Mesenchymal stem cell (in vitro differentiated cells and primary cell): ENCODE results near the gene UCHL1.

Experiments used
- DNase-seq: peaks from one replicate; pipeline ENCODE4 v3.0.0-alpha.2; 2013
- H2AFZ ChIP-seq: one replicate; pipeline ENCODE4 v1.6.1; 2013; ENCODE audit warnings: low read depth, mild to moderate bottlenecking, control low read depth, inconsistent platforms, low read length, moderate library complexity
- H2AK5ac ChIP-seq: 2 replicates; pipeline ENCODE4 v1.6.1; 2013; ENCODE audit warnings: low read length, moderate library complexity, mild to moderate bottlenecking, inconsistent platforms; ENCODE audit not compliant: severe bottlenecking
- H2BK120ac ChIP-seq: one replicate; pipeline ENCODE4 v1.6.1; 2013; ENCODE audit warnings: low read depth, mild to moderate bottlenecking, inconsistent platforms, low read length, moderate library complexity
- H2BK12ac ChIP-seq, 2 experiments: one replicate each; pipeline ENCODE4 v1.6.1; 2013; ENCODE audit warnings: inconsistent platforms in 2 of 2, low read length in 2 of 2, mild to moderate bottlenecking in 2 of 2, moderate library complexity in 2 of 2, control low read depth in 1 of 2
- H2BK15ac ChIP-seq: one replicate; pipeline ENCODE4 v1.6.1; 2013; ENCODE audit warnings: mild to moderate bottlenecking, low read depth, inconsistent platforms; ENCODE audit not compliant: poor library complexity, severe bottlenecking
- H2BK5ac ChIP-seq: 2 replicates; pipeline ENCODE4 v1.6.1; 2013; ENCODE audit warnings: low read depth, mild to moderate bottlenecking, low read length, control low read depth, inconsistent platforms; ENCODE audit not compliant: poor library complexity, severe bottlenecking
- H3K14ac ChIP-seq, 2 experiments: one replicate each; pipeline ENCODE4 v1.6.1; 2013; ENCODE audit warnings: inconsistent platforms in 2 of 2, low read length in 2 of 2, control low read depth in 1 of 2, mild to moderate bottlenecking in 1 of 2, moderate library complexity in 1 of 2
- H3K18ac ChIP-seq, 2 experiments: one replicate each; pipeline ENCODE4 v1.6.1; 2013; ENCODE audit warnings: inconsistent platforms in 2 of 2, low read length in 2 of 2, control low read depth in 1 of 2, low read depth in 1 of 2, mild to moderate bottlenecking in 1 of 2
- H3K23ac ChIP-seq, 2 experiments: one replicate each; pipeline ENCODE4 v1.6.1; 2013; ENCODE audit warnings: inconsistent platforms in 2 of 2, low read length in 2 of 2, mild to moderate bottlenecking in 2 of 2, moderate library complexity in 2 of 2, control low read depth in 1 of 2
- H3K27ac ChIP-seq: 2 replicates; pipeline ENCODE4 v1.5.1; 2013; ENCODE audit warnings: mild to moderate bottlenecking, moderate library complexity, low read length, control low read depth, inconsistent platforms; ENCODE audit not compliant: poor library complexity, severe bottlenecking
- H3K27me3 ChIP-seq, 2 experiments: 2 replicates each; pipeline versions ENCODE4 v1.6.1 to v1.7.0; 2013; ENCODE audit warnings: low read length in 2 of 2, mild to moderate bottlenecking in 2 of 2, moderate library complexity in 2 of 2, control low read depth in 1 of 2, inconsistent platforms in 1 of 2; ENCODE audit not compliant: control insufficient read depth in 1 of 2, insufficient read depth in 1 of 2
- H3K36me3 ChIP-seq, 2 experiments: 2 replicates each; pipeline versions ENCODE4 v1.6.1 to v1.7.0; 2013; ENCODE audit warnings: low read length in 2 of 2, control low read depth in 1 of 2, inconsistent platforms in 1 of 2, low read depth in 1 of 2, mild to moderate bottlenecking in 1 of 2; ENCODE audit not compliant: insufficient read depth in 2 of 2, control insufficient read depth in 1 of 2
- H3K4ac ChIP-seq, 2 experiments: one replicate each; pipeline ENCODE4 v1.6.1; 2013; ENCODE audit warnings: inconsistent platforms in 2 of 2, low read length in 2 of 2, mild to moderate bottlenecking in 2 of 2, moderate library complexity in 2 of 2, control low read depth in 1 of 2, low read depth in 1 of 2
- H3K4me1 ChIP-seq: 2 replicates; pipeline ENCODE4 v1.6.1; 2013; ENCODE audit warnings: low read depth, low read length, control low read depth; ENCODE audit not compliant: control insufficient read depth, insufficient read depth
- H3K4me2 ChIP-seq: 2 replicates; pipeline ENCODE4 v1.6.1; 2013; ENCODE audit warnings: low read length, mild to moderate bottlenecking, inconsistent platforms; ENCODE audit not compliant: poor library complexity, severe bottlenecking
- H3K4me3 ChIP-seq, 2 experiments: 2 replicates each; pipeline versions ENCODE4 v1.5.1 to v1.7.0; 2013; ENCODE audit warnings: low read length in 2 of 2, mild to moderate bottlenecking in 2 of 2, control low read depth in 1 of 2, low read depth in 1 of 2; ENCODE audit not compliant: insufficient read depth in 1 of 2
- H3K79me1 ChIP-seq: replicated peaks from 2 replicates; pipeline ENCODE4 v1.6.1; 2013; ENCODE audit warnings: mild to moderate bottlenecking, control low read depth, low read length, inconsistent platforms; ENCODE audit not compliant: poor library complexity, severe bottlenecking
- H3K9ac ChIP-seq: 2 replicates; pipeline ENCODE4 v1.7.0; 2013; ENCODE audit warnings: mild to moderate bottlenecking, low read length, moderate library complexity
- H3K9me3 ChIP-seq: 2 replicates; pipeline ENCODE4 v1.7.0; 2013; ENCODE audit warnings: mild to moderate bottlenecking, low read length; ENCODE audit not compliant: control insufficient read depth
- H4K8ac ChIP-seq: one replicate; pipeline ENCODE4 v1.6.1; 2013; ENCODE audit warnings: inconsistent platforms, mild to moderate bottlenecking, low read length, moderate library complexity
- H4K91ac ChIP-seq: one replicate; pipeline ENCODE4 v1.6.1; 2013; ENCODE audit warnings: mild to moderate bottlenecking, low read length, inconsistent platforms
- WGBS: methylation state at CpG from one replicate; pipeline ENCODE4 v1.1.7; 2013; ENCODE audit warnings: mixed read lengths; 5-methylcytosine and 5-hydroxymethylcytosine counted together

The UCHL1 gene

GRCh38 chr4:41211951-41212615 lies 44.6 kb upstream of the UCHL1 start:
- peaks cover 1% of the 10 kb centered on the region for H3K79me1 ChIP-seq
- WGBS: 100% methylated on average over 1 of the region's 1 CpG

GRCh38 chr4:41212616-41213203 lies 44.0 kb upstream of the UCHL1 start:
- Histone ChIP-seq H3K79me1 (peaks cover 1% of the 10 kb centered on the region), H2AK5ac (no peak overlapping the region), H2BK120ac (no peak overlapping the region), H3K4ac (no peak overlapping the region), H3K27ac (peak overlapping the region; percentile 21), H3K36me3 (peaks cover 0 to 3% of the 10 kb centered on the region in 2 experiments), H3K4me3 (peak overlapping the region in 1 of 2 experiments; percentile 96), H3K9me3 (no peaks in the 10 kb centered on the region), H4K8ac (no peak overlapping the region), H2BK12ac (no peak overlapping the region), H4K91ac (no peak overlapping the region), H2AFZ (no peak overlapping the region), H3K27me3 (no peaks in the 10 kb centered on the region), H2BK5ac (no peak overlapping the region), H3K18ac (no peak overlapping the region), H3K14ac (no peak overlapping the region), H3K4me1 (peaks cover 4% of the 10 kb centered on the region), H3K23ac (no peak overlapping the region), H2BK15ac (no peak overlapping the region), H3K9ac (peak overlapping the region; percentile 92), H3K4me2 (peak overlapping the region; percentile 94)
- DNase-seq: peak; percentile 71
- WGBS: 63% methylated on average over 10 of the region's 12 CpGs

More at GRCh38 chr4:41211951-41212615, 44.6 kb upstream of the UCHL1 start:
- no peak overlapping the region for H4K8ac ChIP-seq
- H3K4me3 ChIP-seq: peak overlapping the region in 1 of 2 experiments; percentile 96
- no peak overlapping the region for H2BK15ac ChIP-seq
- H3K14ac ChIP-seq: no peak overlapping the region
- peaks cover 0 to 3% of the 10 kb centered on the region in 2 experiments for H3K36me3 ChIP-seq
- peaks cover 6% of the 10 kb centered on the region for H3K4me1 ChIP-seq
- H2AFZ ChIP-seq: no peak overlapping the region
- no peak overlapping the region for H3K18ac ChIP-seq
- no peaks in the 10 kb centered on the region for H3K27me3 ChIP-seq
- no peak overlapping the region for H3K4ac ChIP-seq
- no peak overlapping the region for H2BK120ac ChIP-seq
- no peak overlapping the region for H2AK5ac ChIP-seq
- H3K9ac ChIP-seq: peak overlapping the region; percentile 92
- no peak overlapping the region for H3K23ac ChIP-seq
- no peak overlapping the region for H2BK5ac ChIP-seq
- H2BK12ac ChIP-seq: no peak overlapping the region
- no peak for DNase-seq
- no peak overlapping the region for H4K91ac ChIP-seq
- no peaks in the 10 kb centered on the region for H3K9me3 ChIP-seq
- peak overlapping the region; percentile 21 for H3K27ac ChIP-seq
- H3K4me2 ChIP-seq: no peak overlapping the region

DNA sequence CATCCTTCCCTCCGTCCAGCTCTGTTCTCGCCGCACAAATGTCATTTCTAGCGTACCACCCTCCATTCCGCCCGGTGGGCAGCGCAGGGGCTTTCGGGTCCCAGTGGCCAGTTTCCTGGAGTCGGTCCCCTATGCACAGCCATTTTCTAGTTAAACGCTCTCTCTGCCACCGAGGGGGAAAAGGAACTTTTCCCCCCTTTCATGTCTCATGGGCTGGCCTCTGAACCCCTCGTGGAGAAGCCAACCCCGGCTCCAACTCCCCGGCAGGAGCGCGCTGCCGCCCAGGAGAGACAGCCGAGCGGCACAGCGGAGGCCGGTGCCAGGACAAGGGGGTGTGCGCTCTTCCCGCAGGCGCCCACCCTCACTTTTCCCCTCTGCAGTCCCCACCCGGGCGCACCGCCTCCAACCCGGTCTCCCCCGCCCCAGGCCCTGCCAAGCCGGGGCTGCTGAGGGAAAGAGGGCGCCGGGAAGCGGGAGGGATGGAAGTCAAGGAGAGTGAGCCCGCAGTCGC lies 43.0 kb upstream of the UCHL1 start:
- 0% methylated on average over 23 of the region's 35 CpGs for WGBS

More for the DNA sequence above, 43.0 kb upstream of the UCHL1 start:
- Histone ChIP-seq H4K8ac (peak overlapping the region; percentile 40), H3K27ac (peak overlapping the region; percentile 43), H2AFZ (peak overlapping the region; percentile 80), H3K4me3 (peak overlapping the region; percentile 90 to 96), H4K91ac (peak overlapping the region; percentile 45), H3K9ac (peak overlapping the region; percentile 92), H3K27me3 (no peaks in the 10 kb centered on the region), H3K23ac (peak overlapping the region; percentile 37 to 94), H2AK5ac (no peak overlapping the region), H2BK15ac (peak overlapping the region; percentile 85), H3K4ac (peak overlapping the region; percentile 72 to 77), H3K9me3 (no peaks in the 10 kb centered on the region), H3K4me2 (peak overlapping the region; percentile 94), H3K18ac (peak overlapping the region; percentile 88 to 91), H2BK5ac (peak overlapping the region; percentile 76), H2BK120ac (peak overlapping the region; percentile 21), H3K36me3 (peaks cover 0 to 3% of the 10 kb centered on the region in 2 experiments), H3K4me1 (peaks cover 2% of the 10 kb centered on the region), H3K79me1 (peaks cover 1% of the 10 kb centered on the region), H2BK12ac (peak overlapping the region in 1 of 2 experiments; percentile 77), H3K14ac (peak overlapping the region in 1 of 2 experiments; percentile 86)
- DNase-seq: peak; percentile 57
